Colonic mucosa (tissue), 4 donors: Measurements from ENCODE around the gene PANX1. TPM values are rescaled to one million over a fixed set of nuclear protein-coding genes. Genes with fewer than 3 reads are reported as not detected.

ENCODE experiments used
- DNase-seq: peaks from one replicate; pipeline ENCODE4 v3.0.0-alpha.2; 2020
- H3K27ac ChIP-seq: fragments of 200-600 bp; one replicate; pipeline ENCODE4 v1.8.0; 2021
- H3K27me3 ChIP-seq: fragments of 200-600 bp; one replicate; pipeline ENCODE4 v1.8.0; 2021
- H3K36me3 ChIP-seq: fragments of 200-600 bp; one replicate; pipeline ENCODE4 v1.8.0; 2021
- H3K4me1 ChIP-seq: fragments of 200-600 bp; one replicate; pipeline ENCODE4 v1.8.0; 2021; ENCODE audit warnings: mild to moderate bottlenecking
- H3K4me3 ChIP-seq: fragments of 200-600 bp; one replicate; pipeline ENCODE4 v1.8.0; 2021
- H3K9ac ChIP-seq, 2 donors: one replicate each; pipeline ENCODE4 v1.7.0; 2013; ENCODE audit warnings: control low read depth in 2 of 2, low read depth in 2 of 2, low read length in 2 of 2
- H3K9me3 ChIP-seq: fragments of 200-600 bp; one replicate; pipeline ENCODE4 v1.8.0; 2021
- intact Hi-C: fragments of 100-400 bp; cut with DNase I; formaldehyde crosslinking; loops from one replicate; pipeline ENCODE4 v1.14.1; 2022
- total RNA-seq, 2 donors: library from RNA; stranded (reverse); fragmentation: NEBNext Ultra II Directional in 1 of 2; extraction: Animal tissue kit (Norgen Biotek cat#: 25700) in 1 of 2; gene quantifications; one replicate each; pipeline ENCODE4 v1.2.1, GENCODE V29; 2021
- TF ChIP-seq, protein P1 (sequence below): fragments of 200-600 bp; IDR thresholded peaks from one replicate; pipeline ENCODE4 v1.8.0; 2022; ENCODE audit warnings: antibody characterized with exemption, mild to moderate bottlenecking
- donor health status: healthy.
- donor health status: DM: no; HTN: no; CAD: no.
- donor health status: DM: no; HTN: no; CAD: no.

The PANX1 gene
- total RNA-seq, 2 donors from 2014 or later = 7.8 to 11.1 TPM

DNA sequence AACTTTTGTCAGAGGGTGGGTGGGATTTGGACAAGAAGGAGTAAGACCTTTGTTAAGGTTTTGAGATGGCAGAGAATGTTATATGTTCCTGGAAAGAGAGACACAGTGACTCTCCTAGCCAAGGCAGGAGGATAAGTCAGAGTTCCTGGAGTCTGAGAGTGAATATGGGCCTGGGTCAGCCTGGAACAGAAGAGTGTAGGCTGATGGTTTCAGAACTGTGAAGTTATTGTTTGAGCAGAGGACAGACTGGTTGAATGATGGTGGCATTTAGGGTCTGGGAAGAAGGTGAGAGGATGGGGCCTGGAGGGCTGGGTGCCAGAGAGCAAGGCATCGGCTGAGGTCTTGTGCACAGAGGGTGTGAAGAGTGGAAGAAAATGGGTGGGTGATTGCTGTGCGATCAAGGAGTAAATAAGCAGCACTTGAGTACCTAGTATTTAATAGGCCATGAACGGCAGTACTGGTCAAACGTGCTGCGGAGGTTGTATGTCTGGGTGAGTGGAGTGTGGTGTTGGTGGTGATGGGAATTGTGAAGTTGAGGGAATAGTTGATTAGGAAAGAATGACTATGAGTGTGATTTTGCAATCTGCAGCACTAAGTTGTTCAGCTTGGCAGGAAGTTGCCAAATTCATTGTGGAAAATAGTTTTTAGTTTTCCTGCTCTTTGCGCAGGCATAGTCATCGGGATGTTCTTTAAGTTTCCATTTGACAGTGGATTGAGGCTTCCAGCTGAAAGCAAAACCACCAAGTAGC is 1.8 kb downstream of the PANX1 start:
- no peaks in the 10 kb centered on the region for H3K9me3 ChIP-seq
- no peaks in the 10 kb centered on the region for H3K36me3 ChIP-seq
- H3K27me3 ChIP-seq = no peaks in the 10 kb centered on the region
- no peak for DNase-seq
- peak overlapping the region; percentile 69 for H3K4me3 ChIP-seq
- peak overlapping the region; percentile 89 for H3K27ac ChIP-seq
- peak overlapping the region in 1 of 2 donors; percentile 89 for H3K9ac ChIP-seq
- TF ChIP-seq, protein P1, sequence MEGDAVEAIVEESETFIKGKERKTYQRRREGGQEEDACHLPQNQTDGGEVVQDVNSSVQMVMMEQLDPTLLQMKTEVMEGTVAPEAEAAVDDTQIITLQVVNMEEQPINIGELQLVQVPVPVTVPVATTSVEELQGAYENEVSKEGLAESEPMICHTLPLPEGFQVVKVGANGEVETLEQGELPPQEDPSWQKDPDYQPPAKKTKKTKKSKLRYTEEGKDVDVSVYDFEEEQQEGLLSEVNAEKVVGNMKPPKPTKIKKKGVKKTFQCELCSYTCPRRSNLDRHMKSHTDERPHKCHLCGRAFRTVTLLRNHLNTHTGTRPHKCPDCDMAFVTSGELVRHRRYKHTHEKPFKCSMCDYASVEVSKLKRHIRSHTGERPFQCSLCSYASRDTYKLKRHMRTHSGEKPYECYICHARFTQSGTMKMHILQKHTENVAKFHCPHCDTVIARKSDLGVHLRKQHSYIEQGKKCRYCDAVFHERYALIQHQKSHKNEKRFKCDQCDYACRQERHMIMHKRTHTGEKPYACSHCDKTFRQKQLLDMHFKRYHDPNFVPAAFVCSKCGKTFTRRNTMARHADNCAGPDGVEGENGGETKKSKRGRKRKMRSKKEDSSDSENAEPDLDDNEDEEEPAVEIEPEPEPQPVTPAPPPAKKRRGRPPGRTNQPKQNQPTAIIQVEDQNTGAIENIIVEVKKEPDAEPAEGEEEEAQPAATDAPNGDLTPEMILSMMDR = no peak
- intact Hi-C loops = no loop called here
- no peaks in the 10 kb centered on the region for H3K4me1 ChIP-seq

DNA sequence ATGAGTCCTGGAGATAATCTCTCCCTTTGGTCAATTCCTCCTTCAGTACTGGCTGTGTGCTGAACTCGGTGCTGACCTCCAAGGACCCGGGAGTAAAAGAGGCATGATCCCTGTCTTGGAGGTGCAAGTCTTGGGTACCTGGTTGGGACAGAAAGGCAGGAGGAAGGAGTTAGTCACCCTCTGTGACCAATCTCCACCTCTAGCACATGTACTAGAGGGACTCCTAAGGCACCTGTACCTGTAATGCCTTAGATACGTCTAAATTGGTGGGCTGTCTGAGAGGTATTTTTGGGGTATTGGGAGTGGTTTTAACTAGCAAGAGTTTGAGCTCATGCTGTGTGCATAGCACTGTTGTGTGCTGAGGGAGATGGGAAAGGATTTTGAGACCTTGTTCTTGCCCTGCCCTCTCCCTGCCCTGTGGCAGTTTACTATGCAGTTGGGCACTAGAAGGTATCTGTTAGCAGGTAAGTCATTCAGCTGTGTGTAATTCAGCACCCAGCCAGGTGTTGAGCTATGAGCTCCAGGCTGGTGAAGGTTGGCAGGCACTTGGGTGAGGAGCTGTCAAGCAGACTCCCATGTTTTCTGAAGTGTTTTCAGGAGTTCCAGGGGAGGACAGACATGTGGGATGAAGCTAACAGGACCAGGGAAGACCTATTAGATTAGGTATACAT is 2.5 kb downstream of the PANX1 start:
- no peaks in the 10 kb centered on the region for H3K4me1 ChIP-seq
- intact Hi-C loops = no loop called here
- no peak overlapping the region for H3K4me3 ChIP-seq
- H3K9ac ChIP-seq = peak overlapping the region in 1 of 2 donors; percentile 9
- DNase-seq = no peak
- TF ChIP-seq, protein P1 = no peak
- H3K36me3 ChIP-seq = no peaks in the 10 kb centered on the region
- no peaks in the 10 kb centered on the region for H3K27me3 ChIP-seq
- H3K9me3 ChIP-seq = no peaks in the 10 kb centered on the region
- peak overlapping the region; percentile 89 for H3K27ac ChIP-seq

DNA sequence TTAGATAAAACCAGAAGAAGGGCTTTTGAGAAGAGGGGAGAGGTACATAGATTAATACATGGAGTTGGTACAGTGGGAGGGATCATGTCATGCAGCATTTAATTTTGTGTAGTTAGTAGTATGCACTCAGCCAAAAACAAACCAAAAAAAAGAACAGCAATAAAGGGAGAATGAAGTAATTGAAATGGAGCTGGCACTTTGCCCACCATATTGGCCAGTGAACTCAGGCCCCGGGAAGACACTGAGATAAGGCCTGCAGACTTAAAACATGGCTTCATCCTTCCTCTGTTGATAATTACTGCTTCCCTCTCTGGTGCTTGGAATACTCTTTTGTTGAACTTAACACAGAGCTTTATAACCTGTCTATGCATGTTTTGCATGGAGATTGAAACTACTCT is 3.1 kb downstream of the PANX1 start:
- H3K9ac ChIP-seq = no peak overlapping the region
- DNase-seq = no peak
- peak overlapping the region; percentile 89 for H3K27ac ChIP-seq
- H3K36me3 ChIP-seq = no peaks in the 10 kb centered on the region
- H3K9me3 ChIP-seq = no peaks in the 10 kb centered on the region
- TF ChIP-seq, protein P1 = no peak
- H3K27me3 ChIP-seq = no peaks in the 10 kb centered on the region
- H3K4me1 ChIP-seq = no peaks in the 10 kb centered on the region
- intact Hi-C loops = no loop called here
- no peak overlapping the region for H3K4me3 ChIP-seq

DNA sequence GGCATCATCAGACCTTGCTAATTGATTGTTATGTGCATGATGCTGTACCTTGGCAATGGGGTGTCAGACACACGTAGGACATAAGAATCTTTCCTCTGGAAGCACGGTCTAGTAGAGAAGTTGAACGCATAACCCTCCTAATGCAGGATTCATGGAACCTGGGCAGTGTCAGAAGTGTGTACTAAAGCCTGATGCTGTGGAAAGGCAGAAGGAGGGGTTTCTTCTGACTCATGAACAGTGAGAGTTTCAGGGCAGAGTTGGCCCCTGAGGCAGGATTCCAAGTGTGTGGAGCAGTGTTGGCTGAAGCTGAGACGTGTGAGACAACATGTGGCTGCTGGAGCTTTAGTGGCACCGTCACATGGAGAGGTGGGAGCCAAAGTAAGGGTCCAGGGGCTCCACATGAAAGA is 3.5 kb downstream of the PANX1 start:
- Histone ChIP-seq H3K9me3 (no peaks in the 10 kb centered on the region), H3K4me3 (no peak overlapping the region), H3K36me3 (no peaks in the 10 kb centered on the region), H3K27me3 (no peaks in the 10 kb centered on the region), H3K4me1 (no peaks in the 10 kb centered on the region), H3K9ac (no peak overlapping the region), H3K27ac (peak overlapping the region; percentile 21)
- intact Hi-C loops = no loop called here
- TF ChIP-seq, protein P1 = no peak
- no peak for DNase-seq

DNA sequence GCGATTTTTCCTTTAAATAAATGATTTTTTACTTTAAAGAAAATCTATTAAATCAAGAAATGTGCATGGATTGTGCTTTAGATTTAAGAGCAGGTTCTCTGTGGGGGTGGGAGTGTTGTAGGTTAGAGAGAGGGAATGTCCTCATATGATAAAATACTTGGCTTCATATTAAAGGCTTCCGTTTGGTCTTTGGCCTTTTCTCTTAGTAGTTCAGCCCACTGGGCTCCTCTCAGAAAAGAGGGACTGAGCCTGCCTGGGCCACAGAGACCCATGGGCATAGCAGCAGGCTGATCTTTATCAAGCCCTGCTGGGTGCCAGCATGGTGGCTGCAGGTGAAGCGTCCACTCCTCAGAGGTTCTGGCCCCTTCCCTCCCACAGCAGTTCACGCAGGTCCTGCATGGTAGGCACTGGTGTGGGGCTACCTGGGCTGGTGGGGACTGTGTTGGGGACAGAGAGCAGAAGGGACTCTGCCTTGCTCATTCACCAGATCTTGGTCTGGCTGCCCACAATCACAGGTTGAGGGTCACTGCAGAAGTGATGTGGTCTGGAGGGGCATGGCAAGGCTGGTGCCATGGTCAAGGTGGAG is 4.3 kb downstream of the PANX1 start:
- TF ChIP-seq, protein P1 = no peak
- no peak overlapping the region for H3K4me3 ChIP-seq
- no peaks in the 10 kb centered on the region for H3K36me3 ChIP-seq
- DNase-seq = no peak
- intact Hi-C loops = no loop called here
- H3K27me3 ChIP-seq = no peaks in the 10 kb centered on the region
- H3K27ac ChIP-seq = no peak overlapping the region
- H3K9ac ChIP-seq = no peak overlapping the region
- no peaks in the 10 kb centered on the region for H3K4me1 ChIP-seq
- H3K9me3 ChIP-seq = no peaks in the 10 kb centered on the region
